ENCODE data around the gene SMU1. TPM values are rescaled to one million over a fixed set of nuclear protein-coding genes. Genes with fewer than 3 reads are reported as not detected.

The SMU1 gene
- total RNA-seq, 1 experiment from 2014 or later: 30.5 TPM

Other genes starting within 250 kb of the SMU1 start
- gene APTX, start 75.0 kb downstream of the SMU1 start, total RNA-seq (2021; ENCODE audit: unreplicated experiment): 44.0 TPM
- 117 TPM for gene DNAJA1, start 51.4 kb downstream of the SMU1 start, total RNA-seq (2021; ENCODE audit: unreplicated experiment)
- gene B4GALT1, start 90.7 kb upstream of the SMU1 start, total RNA-seq (2021; ENCODE audit: unreplicated experiment): 31.4 TPM
- gene SPINK4, start 163.5 kb upstream of the SMU1 start, total RNA-seq (2021; ENCODE audit: unreplicated experiment): not detected
- gene BAG1, start 188.0 kb upstream of the SMU1 start, total RNA-seq (2021; ENCODE audit: unreplicated experiment): 58.2 TPM
- 61.8 TPM for gene CHMP5, start 188.4 kb upstream of the SMU1 start, total RNA-seq (2021; ENCODE audit: unreplicated experiment)
- gene NFX1, start 213.8 kb upstream of the SMU1 start, total RNA-seq (2021; ENCODE audit: unreplicated experiment): 31.7 TPM

Measured in HCT116 (cell line).